GM21717 (cell line): Measurements from ENCODE around the gene SLFN5.
A peak's percentile ranks its signal among the peaks of the same experiment; 100 is the strongest.
"Not testable (repeated sequence)": the region's sequence is repeated elsewhere in the genome, so short reads cannot be mapped to it uniquely, and the experiment has no call there.

Experiments
- ATAC-seq: cut with Tn5 transposase; IDR thresholded peaks from one replicate; pipeline ENCODE4 v1.9.1; 2021; ENCODE audit warnings: mild to moderate bottlenecking, moderate library complexity; ENCODE audit not compliant: unreplicated experiment

SLFN5 gene

GRCh38 chr17:35241520-35241919, 1.4 kb upstream of the SLFN5 start:
- ATAC-seq, result no peak

GRCh38 chr17:35242158-35242804, 591 bp upstream of the SLFN5 start:
- peak; percentile 36 for ATAC-seq

GRCh38 chr17:35243561-35244340, 879 bp downstream of the SLFN5 start:
- peak; percentile 7 for ATAC-seq

- ATAC-seq, result peak; percentile 50
Observed at GRCh38 chr17:35244341-35245195, 1.7 kb downstream of the SLFN5 start.

GRCh38 chr17:35245196-35245486, 2.3 kb downstream of the SLFN5 start:
- no peak for ATAC-seq

- no peak for ATAC-seq
Observed at GRCh38 chr17:35252651-35253050, 9.8 kb downstream of the SLFN5 start.

GRCh38 chr17:35254107-35254773, 11.4 kb downstream of the SLFN5 start:
- ATAC-seq, result no peak

GRCh38 chr17:35255316-35255715, 12.4 kb downstream of the SLFN5 start:
- no peak for ATAC-seq

- no peak for ATAC-seq
Observed at GRCh38 chr17:35256629-35257028, 13.8 kb downstream of the SLFN5 start.

GRCh38 chr17:35257208-35257659, 14.4 kb downstream of the SLFN5 start:
- ATAC-seq, result no peak

GRCh38 chr17:35259001-35259400, 16.1 kb downstream of the SLFN5 start:
- ATAC-seq, result no peak

- ATAC-seq, result no peak
Observed at GRCh38 chr17:35265071-35265470, 22.2 kb downstream of the SLFN5 start.

- ATAC-seq, result no peak
Observed at GRCh38 chr17:35265566-35266141, 22.8 kb downstream of the SLFN5 start.

- ATAC-seq, result not testable (repeated sequence)
Observed at GRCh38 chr17:35274167-35275066, 31.5 kb downstream of the SLFN5 start.

GRCh38 chr17:35278454-35278853, 35.6 kb downstream of the SLFN5 start:
- ATAC-seq, result not testable (repeated sequence)

- not testable (repeated sequence) for ATAC-seq
Observed at GRCh38 chr17:35278876-35279275, 36.0 kb downstream of the SLFN5 start.

GRCh38 chr17:35283767-35284166, 40.9 kb downstream of the SLFN5 start:
- ATAC-seq, result no peak

- ATAC-seq, result no peak
Observed at GRCh38 chr17:35284955-35285354, 42.1 kb downstream of the SLFN5 start.

- ATAC-seq, result no peak
Observed at GRCh38 chr17:35286120-35286781, 43.4 kb downstream of the SLFN5 start.
